NCI-H1436 (cell line): ENCODE results near the gene F2RL1.
"Not testable (repeated sequence)": the region's sequence is repeated elsewhere in the genome, so short reads cannot be mapped to it uniquely, and the experiment has no call there.

Experiments
- DNase-seq: peaks from one replicate; lab custom pipeline; 2025; lab: John Stamatoyannopoulos, UW

F2RL1 gene

GRCh38 chr5:76807296-76807695 is 11.5 kb upstream of the F2RL1 start:
- no peak for DNase-seq

GRCh38 chr5:76808141-76808691 is 10.6 kb upstream of the F2RL1 start:
- no peak for DNase-seq

GRCh38 chr5:76809141-76809540 is 9.7 kb upstream of the F2RL1 start:
- no peak for DNase-seq

GRCh38 chr5:76810236-76810635 is 8.6 kb upstream of the F2RL1 start:
- DNase-seq: no peak

- no peak for DNase-seq
Observed at GRCh38 chr5:76811214-76811613, 7.6 kb upstream of the F2RL1 start.

GRCh38 chr5:76812209-76812608 is 6.6 kb upstream of the F2RL1 start:
- not testable (repeated sequence) for DNase-seq

GRCh38 chr5:76813982-76814562 is 4.8 kb upstream of the F2RL1 start:
- DNase-seq: no peak

GRCh38 chr5:76816110-76816831 is 2.6 kb upstream of the F2RL1 start:
- no peak for DNase-seq

- no peak for DNase-seq
Observed at GRCh38 chr5:76819851-76820525, 1.2 kb downstream of the F2RL1 start.

GRCh38 chr5:76820526-76820890 is 1.7 kb downstream of the F2RL1 start:
- no peak for DNase-seq

GRCh38 chr5:76821136-76821535 is 2.3 kb downstream of the F2RL1 start:
- DNase-seq: no peak

GRCh38 chr5:76822105-76822731 is 3.4 kb downstream of the F2RL1 start:
- not testable (repeated sequence) for DNase-seq

GRCh38 chr5:76826416-76826815 is 7.6 kb downstream of the F2RL1 start:
- not testable (repeated sequence) for DNase-seq

GRCh38 chr5:76831110-76831452 is 12.3 kb downstream of the F2RL1 start:
- no peak for DNase-seq

GRCh38 chr5:76836181-76836580 is 17.4 kb downstream of the F2RL1 start:
- DNase-seq: no peak

- DNase-seq: no peak
Observed at GRCh38 chr5:76836585-76836984, 17.8 kb downstream of the F2RL1 start.

- DNase-seq: no peak
Observed at GRCh38 chr5:76838481-76839261, 19.8 kb downstream of the F2RL1 start.

GRCh38 chr5:76841361-76841760 is 22.5 kb downstream of the F2RL1 start:
- DNase-seq: no peak

GRCh38 chr5:76845890-76846289 is 27.1 kb downstream of the F2RL1 start:
- DNase-seq: no peak

GRCh38 chr5:76849419-76850291 is 30.8 kb downstream of the F2RL1 start, which contains the start of gene S100Z:
S100Z (plus strand) TSS chr5:76850014; CDS start chr5:76875360, 25,346 bp downstream.
- DNase-seq: no peak
